ENCODE measurements around the gene PIN4.
"Not testable (repeated sequence)": the region's sequence is repeated elsewhere in the genome, so short reads cannot be mapped to it uniquely, and the experiment has no call there.

PIN4 gene

GRCh38 chrX:72165551-72165950 lies 16.0 kb upstream of the PIN4 start:
- DNase-seq (ENCODE audit: insufficient read length, low spot score): no peak
- FAIRE-seq: no peak
- no peak for TF ChIP-seq CTCF (IDR thresholded peaks at IDR 0.05; ENCODE audit: insufficient read depth, missing control alignments)

GRCh38 chrX:72169008-72169728 lies 12.4 kb upstream of the PIN4 start:
- no peak for FAIRE-seq
- DNase-seq (ENCODE audit: insufficient read length, low spot score): no peak
- no peak for TF ChIP-seq CTCF (IDR thresholded peaks at IDR 0.05; ENCODE audit: insufficient read depth, missing control alignments)

- not testable (repeated sequence) for FAIRE-seq
These were observed 5.3 kb upstream of the PIN4 start for GRCh38 chrX:72176289-72176688.

GRCh38 chrX:72176981-72177380 lies 4.6 kb upstream of the PIN4 start:
- TF ChIP-seq CTCF (IDR thresholded peaks at IDR 0.05; ENCODE audit: insufficient read depth, missing control alignments): no peak
- FAIRE-seq (no peak), DNase-seq (ENCODE audit: insufficient read length, low spot score) (no peak)

More at GRCh38 chrX:72176289-72176688, 5.3 kb upstream of the PIN4 start:
- DNase-seq (ENCODE audit: insufficient read length, low spot score): not testable (repeated sequence)

- FAIRE-seq (peak; percentile 32), DNase-seq (ENCODE audit: insufficient read length, low spot score) (no peak)
- TF ChIP-seq CTCF (IDR thresholded peaks at IDR 0.05; ENCODE audit: insufficient read depth, missing control alignments): no peak
These were observed 1.0 kb upstream of the PIN4 start for GRCh38 chrX:72180539-72180938.

GRCh38 chrX:72182924-72183323 lies 1.4 kb downstream of the PIN4 start:
- no peak for TF ChIP-seq CTCF (IDR thresholded peaks at IDR 0.05; ENCODE audit: insufficient read depth, missing control alignments)
- no peak for FAIRE-seq
- no peak for DNase-seq (ENCODE audit: insufficient read length, low spot score)

GRCh38 chrX:72201836-72202536 lies 20.4 kb downstream of the PIN4 start:
- TF ChIP-seq CTCF (IDR thresholded peaks at IDR 0.05; ENCODE audit: insufficient read depth, missing control alignments): no peak
- FAIRE-seq (no peak), DNase-seq (ENCODE audit: insufficient read length, low spot score) (no peak)
